T-cell (primary cell): ENCODE data around the gene RARA. TPM values are rescaled to one million over a fixed set of nuclear protein-coding genes. Genes with fewer than 3 reads are reported as not detected.

Experiments used
- ATAC-seq, 4 experiments: fragments of 200-7000 bp in 3 of 4; fragments of 150-1000 bp in 1 of 4; cut with Tn5 transposase; replicated peaks in 1 of 4; 1 replicate in 3 of 4; 2 replicates in 1 of 4; pipeline ENCODE4 v1.10.0; 2021; ENCODE audit warnings: moderate library complexity in 3 of 4, mild to moderate bottlenecking in 2 of 4, moderate number of reproducible peaks in 1 of 4
- CTCF ChIA-PET, 2 donors: fragments of 300-600 bp; sonication (Branson Sonifier 250); formaldehyde crosslinking; loops; one replicate each; lab custom pipeline; 2022; ENCODE audit warnings: antibody characterized with exemption in 2 of 2; lab: Charles Lee
- POLR2A ChIA-PET, 2 donors: fragments of 300-600 bp; sonication (Branson Sonifier 250); formaldehyde crosslinking; loops; one replicate each; lab custom pipeline; 2022; ENCODE audit warnings: antibody characterized with exemption in 2 of 2; lab: Charles Lee
- DNase-seq, 35 experiments: peaks; one replicate each; pipeline versions ENCODE4 v3.0.0 to v3.0.0-alpha.2; 2013 to 2023
- H3K27ac ChIP-seq: one replicate; pipeline ENCODE4 v1.5.1; 2013; ENCODE audit warnings: low read length
- H3K27me3 ChIP-seq, 2 experiments: replicated peaks in 1 of 2; 1 replicate in 1 of 2; 2 replicates in 1 of 2; pipeline versions ENCODE4 v1.6.1 to v1.7.0; 2013; ENCODE audit warnings: low read length in 1 of 2, mixed read lengths in 1 of 2; ENCODE audit not compliant: control insufficient read depth in 2 of 2, insufficient read depth in 2 of 2; ENCODE audit errors: extremely low read depth in 1 of 2
- H3K36me3 ChIP-seq, 2 donors: 1 replicate in 1 of 2; 2 replicates in 1 of 2; pipeline versions ENCODE4 v1.6.1 to v1.7.0; 2013; ENCODE audit warnings: low read length in 1 of 2; ENCODE audit not compliant: control insufficient read depth in 2 of 2, insufficient read depth in 1 of 2; ENCODE audit errors: extremely low read depth in 1 of 2
- H3K4me1 ChIP-seq, 2 experiments: 1 replicate in 1 of 2; 2 replicates in 1 of 2; pipeline versions ENCODE4 v1.6.1 to v1.7.0; 2013; ENCODE audit warnings: low read length in 2 of 2, mixed read lengths in 1 of 2; ENCODE audit not compliant: insufficient read depth in 2 of 2, control insufficient read depth in 1 of 2; ENCODE audit errors: extremely low read depth in 1 of 2
- H3K4me3 ChIP-seq, 2 donors: 1 replicate in 1 of 2; 2 replicates in 1 of 2; pipeline versions ENCODE4 v1.5.1 to v1.7.0; 2013; ENCODE audit warnings: mild to moderate bottlenecking in 2 of 2, low read length in 1 of 2, moderate library complexity in 1 of 2; ENCODE audit not compliant: control insufficient read depth in 1 of 2; ENCODE audit errors: extremely low read depth in 1 of 2
- H3K9me3 ChIP-seq: 2 replicates; pipeline ENCODE4 v1.7.0; 2013
- H3K27ac Mint-ChIP-seq, 2 donors: one replicate each; pipeline ENCODE4 v1.8.0; 2020 to 2021; ENCODE audit warnings: mild to moderate bottlenecking in 2 of 2, mixed read lengths in 2 of 2
- H3K27me3 Mint-ChIP-seq, 2 donors: one replicate each; pipeline ENCODE4 v1.8.0; 2021 to 2022; ENCODE audit warnings: mixed read lengths in 2 of 2
- H3K36me3 Mint-ChIP-seq: one replicate; pipeline ENCODE4 v1.8.0; 2021; ENCODE audit warnings: mixed read lengths
- H3K4me1 Mint-ChIP-seq, 3 donors: one replicate each; pipeline ENCODE4 v1.8.0; 2020 to 2022; ENCODE audit warnings: mixed read lengths in 3 of 3, mild to moderate bottlenecking in 1 of 3
- H3K4me3 Mint-ChIP-seq, 3 donors: one replicate each; pipeline ENCODE4 v1.8.0; 2020 to 2022; ENCODE audit warnings: mild to moderate bottlenecking in 3 of 3, mixed read lengths in 3 of 3, moderate library complexity in 3 of 3
- H3K9me3 Mint-ChIP-seq, 3 donors: one replicate each; pipeline ENCODE4 v1.8.0; 2020 to 2022; ENCODE audit warnings: mixed read lengths in 3 of 3
- WGBS: methylation state at CpG from one replicate; pipeline ENCODE4 v1.1.5; 2013; ENCODE audit warnings: missing lambda C conversion rate; ENCODE audit not compliant: insufficient coverage; 5-methylcytosine and 5-hydroxymethylcytosine counted together
- total RNA-seq, 35 experiments: library from RNA in 6 of 35; stranded (reverse) in 6 of 35; fragments of 120-200 nt in 1 of 35; gene quantifications; one replicate each; pipeline versions ENCODE4 v1.2.1 to v1.2.4 and lab custom pipeline; 2013 to 2026

Gene RARA
- total RNA-seq, 5 donors from 2014 or later (not counting 1 experiment from before 2014, with no cell fraction given), result 46.8 to 90.7 (median 69.1) TPM

- H3K36me3 Mint-ChIP-seq, result peaks cover 18% of the 10 kb centered on the region
- POLR2A ChIA-PET, result interaction anchor here in 1 of 2 donors (0.6 kb wide), 1 partner anchor 37 kb away, joined by 3 read pairs; no protein-coding TSS in a partner anchor
- H3K4me1 Mint-ChIP-seq, result peaks cover 71 to 80% (median 79%) of the 10 kb centered on the region in 3 donors
Observed at GRCh38 chr17:40333781-40334448, 24.9 kb downstream of the RARA start.

GRCh38 chr17:40335620-40336019 is 26.6 kb downstream of the RARA start:
- Histone ChIP-seq H3K36me3 (peaks cover 14 to 30% of the 10 kb centered on the region in 2 donors), H3K9me3 (no peaks in the 10 kb centered on the region), H3K4me3 (no peak overlapping the region), H3K27ac (no peak overlapping the region), H3K4me1 (peaks cover 52 to 88% of the 10 kb centered on the region in 2 experiments), H3K27me3 (no peaks in the 10 kb centered on the region)
- POLR2A ChIA-PET, result no interaction called here
- H3K9me3 Mint-ChIP-seq, result no peaks in the 10 kb centered on the region
- peaks cover 28% of the 10 kb centered on the region for H3K36me3 Mint-ChIP-seq
- peaks cover 72 to 80% (median 79%) of the 10 kb centered on the region in 3 donors for H3K4me1 Mint-ChIP-seq
- DNase-seq (no peak), ATAC-seq (no peak)
- no peaks in the 10 kb centered on the region for H3K27me3 Mint-ChIP-seq
- CTCF ChIA-PET, result no interaction called here
- H3K27ac Mint-ChIP-seq, result peak overlapping the region in 1 of 2 donors; percentile 36
- no peak overlapping the region for H3K4me3 Mint-ChIP-seq
- WGBS, result 94% methylated on average over 6 of the region's 8 CpGs

More at GRCh38 chr17:40333781-40334448, 24.9 kb downstream of the RARA start:
- no peak for DNase-seq
- Mint-ChIP-seq H3K27me3 (no peaks in the 10 kb centered on the region), H3K4me3 (peak overlapping the region in 2 of 3 donors; percentile 24 to 52), H3K9me3 (no peaks in the 10 kb centered on the region), H3K27ac (peak overlapping the region; percentile 87 to 90)
- peak overlapping the region; percentile 24 for H3K27ac ChIP-seq
- no peaks in the 10 kb centered on the region for H3K27me3 ChIP-seq
- no peaks in the 10 kb centered on the region for H3K9me3 ChIP-seq
- no peak overlapping the region for H3K4me3 ChIP-seq
- WGBS, result 87% methylated on average over 3 of the region's 4 CpGs
- CTCF ChIA-PET, result no interaction called here
- peaks cover 57 to 91% of the 10 kb centered on the region in 2 experiments for H3K4me1 ChIP-seq
- peaks cover 14 to 27% of the 10 kb centered on the region in 2 donors for H3K36me3 ChIP-seq
- no peak for ATAC-seq

GRCh38 chr17:40337351-40337750 is 28.4 kb downstream of the RARA start:
- ATAC-seq (no peak), DNase-seq (no peak)
- Mint-ChIP-seq H3K4me1 (peaks cover 66 to 74% (median 72%) of the 10 kb centered on the region in 3 donors), H3K4me3 (no peak overlapping the region), H3K9me3 (no peaks in the 10 kb centered on the region), H3K36me3 (peaks cover 19% of the 10 kb centered on the region), H3K27ac (peak overlapping the region; percentile 78 to 82), H3K27me3 (no peaks in the 10 kb centered on the region)
- Histone ChIP-seq H3K4me1 (peaks cover 46 to 86% of the 10 kb centered on the region in 2 experiments), H3K4me3 (no peak overlapping the region), H3K9me3 (no peaks in the 10 kb centered on the region), H3K36me3 (peaks cover 9 to 14% of the 10 kb centered on the region in 2 donors), H3K27ac (peak overlapping the region; percentile 15), H3K27me3 (no peaks in the 10 kb centered on the region)
- WGBS, result 100% methylated on average over 1 of the region's 8 CpGs
- CTCF ChIA-PET, result no interaction called here
- POLR2A ChIA-PET, result no interaction called here

- 90% methylated on average over 4 of the region's 5 CpGs for WGBS
- Mint-ChIP-seq H3K36me3 (peaks cover 18% of the 10 kb centered on the region), H3K4me3 (no peak overlapping the region), H3K27me3 (no peaks in the 10 kb centered on the region), H3K4me1 (peaks cover 67 to 72% (median 70%) of the 10 kb centered on the region in 3 donors), H3K27ac (peak overlapping the region; percentile 78 to 82), H3K9me3 (no peaks in the 10 kb centered on the region)
- Histone ChIP-seq H3K9me3 (no peaks in the 10 kb centered on the region), H3K4me3 (no peak overlapping the region), H3K27me3 (no peaks in the 10 kb centered on the region), H3K27ac (peak overlapping the region; percentile 52), H3K36me3 (peaks cover 5 to 9% of the 10 kb centered on the region in 2 donors), H3K4me1 (peaks cover 47 to 86% of the 10 kb centered on the region in 2 experiments)
- POLR2A ChIA-PET, result no interaction called here
- CTCF ChIA-PET, result interaction anchor here in 1 of 2 donors (0.7 kb wide), 1 partner anchor 16 kb away, joined by 9 read pairs; no protein-coding TSS in a partner anchor
- ATAC-seq, result peak in 1 of 4 experiments; percentile 21
- no peak for DNase-seq
Observed at GRCh38 chr17:40338058-40338457, 29.1 kb downstream of the RARA start.

GRCh38 chr17:40338941-40339649 is 30.1 kb downstream of the RARA start:
- no peaks in the 10 kb centered on the region for H3K9me3 Mint-ChIP-seq
- ChIA-PET CTCF (interaction anchor here in 1 of 2 donors (0.5 to 0.7 kb wide), 2 partner anchors 15 to 32 kb away, joined by 3 read pairs; no protein-coding TSS in a partner anchor), POLR2A (interaction anchor here in 1 of 2 donors (1.3 kb wide), 1 partner anchor 13 kb away, joined by 3 read pairs; no protein-coding TSS in a partner anchor)
- H3K36me3 Mint-ChIP-seq, result peaks cover 18% of the 10 kb centered on the region
- peak overlapping the region; percentile 25 for H3K27ac ChIP-seq
- peak overlapping the region in 2 of 3 donors; percentile 13 to 36 for H3K4me3 Mint-ChIP-seq
- peaks cover 68 to 72% (median 71%) of the 10 kb centered on the region in 3 donors for H3K4me1 Mint-ChIP-seq
- no peaks in the 10 kb centered on the region for H3K9me3 ChIP-seq
- ATAC-seq (no peak), DNase-seq (no peak)
- no peak overlapping the region for H3K4me3 ChIP-seq
- peak overlapping the region; percentile 65 to 77 for H3K27ac Mint-ChIP-seq
- WGBS, result 75% methylated on average over 10 of the region's 13 CpGs
- H3K27me3 ChIP-seq, result no peaks in the 10 kb centered on the region
- peaks cover 51 to 86% of the 10 kb centered on the region in 2 experiments for H3K4me1 ChIP-seq
- no peaks in the 10 kb centered on the region for H3K27me3 Mint-ChIP-seq
- peaks cover 5 to 9% of the 10 kb centered on the region in 2 donors for H3K36me3 ChIP-seq

- H3K4me3 ChIP-seq, result no peak overlapping the region
- POLR2A ChIA-PET, result interaction anchor here (0.5 to 2.0 kb wide), 7 partner anchors 14 to 217 kb away, joined by 3 to 20 read pairs (median 4); no protein-coding TSS in a partner anchor
- H3K4me1 ChIP-seq, result peaks cover 59 to 86% of the 10 kb centered on the region in 2 experiments
- peaks cover 66 to 72% (median 71%) of the 10 kb centered on the region in 3 donors for H3K4me1 Mint-ChIP-seq
- DNase-seq (no peak), ATAC-seq (no peak)
- no peaks in the 10 kb centered on the region for H3K27me3 Mint-ChIP-seq
- peak overlapping the region; percentile 86 to 92 for H3K27ac Mint-ChIP-seq
- WGBS, result no CpG with 5 or more reads among the region's 1 CpG
- H3K36me3 Mint-ChIP-seq, result peaks cover 13% of the 10 kb centered on the region
- H3K9me3 ChIP-seq, result no peaks in the 10 kb centered on the region
- H3K36me3 ChIP-seq, result peaks cover 5 to 9% of the 10 kb centered on the region in 2 donors
- H3K4me3 Mint-ChIP-seq, result peak overlapping the region in 2 of 3 donors; percentile 74 to 77
- H3K27ac ChIP-seq, result peak overlapping the region; percentile 84
- no peaks in the 10 kb centered on the region for H3K9me3 Mint-ChIP-seq
- CTCF ChIA-PET, result interaction anchor here in 1 of 2 donors (1.1 to 1.8 kb wide), 5 partner anchors 15 to 40 kb away, joined by 3 to 10 read pairs (median 3); no protein-coding TSS in a partner anchor
- H3K27me3 ChIP-seq, result no peaks in the 10 kb centered on the region
Observed at GRCh38 chr17:40340327-40340726, 31.3 kb downstream of the RARA start.
